HepG2 (cell line): ENCODE data around the gene AP1AR. TPM values are rescaled to one million over a fixed set of nuclear protein-coding genes. Genes with fewer than 3 reads are reported as not detected.
A peak's percentile ranks its signal among the peaks of the same experiment; 100 is the strongest.

ENCODE experiments used
- ONECUT2 ChIP-seq: sonication (generic); formaldehyde crosslinking; IDR thresholded peaks from 2 replicates; pipeline ENCODE4 v1.4.0; 2020; ENCODE audit warnings: missing genetic modification reagents
- REL ChIP-seq: sonication (generic); formaldehyde crosslinking; conservative IDR thresholded peaks from 2 replicates; pipeline ENCODE4 v1.8.0; 2022; ENCODE audit warnings: mild to moderate bottlenecking, missing genetic modification reagents, moderate library complexity
- U2AF2 ChIP-seq: fragments of 200-400 bp; formaldehyde crosslinking; IDR thresholded peaks from 2 replicates; pipeline ENCODE4 v1.6.1; 2017; ENCODE audit warnings: low read depth, mild to moderate bottlenecking, low read length
- polyA plus RNA-seq, 8 experiments: library from polyadenylated mRNA; depleted of rRNA in 3 of 8; stranded (reverse) in 7 of 8; unstranded in 1 of 8; fragments of >200 nt; fragmentation: Illumina TruSeq in 4 of 8; extraction: Trizol in 4 of 8; gene quantifications; 2 replicates each; pipeline versions ENCODE4 v1.2.1 to v1.2.3, GENCODE V29; 2011 to 2016; ENCODE audit warnings: low read depth in 4 of 8, missing spikeins in 1 of 8, mixed read lengths in 1 of 8; ENCODE audit not compliant: insufficient read depth in 1 of 8
- total RNA-seq, 5 experiments: library from RNA; depleted of rRNA; stranded (reverse); fragments of >200 nt; fragmentation: Illumina TruSeq; extraction: Trizol; gene quantifications; 2 replicates each; pipeline ENCODE4 v1.2.3, GENCODE V29; 2016; ENCODE audit warnings: low read depth in 1 of 5
- TF ChIP-seq, protein P1 (sequence below): sonication (generic); formaldehyde crosslinking; IDR thresholded peaks from 2 replicates; pipeline ENCODE4 v1.4.0; 2020; ENCODE audit warnings: mild to moderate bottlenecking, missing genetic modification reagents, borderline replicate concordance
- TF ChIP-seq, protein P2 (sequence below): sonication (generic); formaldehyde crosslinking; IDR thresholded peaks from 2 replicates; pipeline ENCODE4 v1.8.0; 2022; ENCODE audit warnings: mild to moderate bottlenecking, missing genetic modification reagents, borderline replicate concordance
- TF ChIP-seq, protein P3 (sequence below): sonication (generic); formaldehyde crosslinking; IDR thresholded peaks from 2 replicates; pipeline ENCODE4 v1.4.0; 2020; ENCODE audit warnings: missing genetic modification reagents, borderline replicate concordance
- TF ChIP-seq, protein P4 (sequence below): sonication (generic); formaldehyde crosslinking; IDR thresholded peaks from 2 replicates; pipeline ENCODE4 v1.4.0; 2020; ENCODE audit warnings: missing genetic modification reagents
- TF ChIP-seq, protein P5 (sequence below): sonication (generic); formaldehyde crosslinking; IDR thresholded peaks from 2 replicates; pipeline ENCODE4 v1.5.0; 2020; ENCODE audit warnings: missing genetic modification reagents

Gene AP1AR
- total and polyA plus RNA-seq, 2 of the 13 experiments (the other 11 are each of a cell fraction or from before 2014, with no cell fraction given) = 24.9 to 39.9 TPM

DNA sequence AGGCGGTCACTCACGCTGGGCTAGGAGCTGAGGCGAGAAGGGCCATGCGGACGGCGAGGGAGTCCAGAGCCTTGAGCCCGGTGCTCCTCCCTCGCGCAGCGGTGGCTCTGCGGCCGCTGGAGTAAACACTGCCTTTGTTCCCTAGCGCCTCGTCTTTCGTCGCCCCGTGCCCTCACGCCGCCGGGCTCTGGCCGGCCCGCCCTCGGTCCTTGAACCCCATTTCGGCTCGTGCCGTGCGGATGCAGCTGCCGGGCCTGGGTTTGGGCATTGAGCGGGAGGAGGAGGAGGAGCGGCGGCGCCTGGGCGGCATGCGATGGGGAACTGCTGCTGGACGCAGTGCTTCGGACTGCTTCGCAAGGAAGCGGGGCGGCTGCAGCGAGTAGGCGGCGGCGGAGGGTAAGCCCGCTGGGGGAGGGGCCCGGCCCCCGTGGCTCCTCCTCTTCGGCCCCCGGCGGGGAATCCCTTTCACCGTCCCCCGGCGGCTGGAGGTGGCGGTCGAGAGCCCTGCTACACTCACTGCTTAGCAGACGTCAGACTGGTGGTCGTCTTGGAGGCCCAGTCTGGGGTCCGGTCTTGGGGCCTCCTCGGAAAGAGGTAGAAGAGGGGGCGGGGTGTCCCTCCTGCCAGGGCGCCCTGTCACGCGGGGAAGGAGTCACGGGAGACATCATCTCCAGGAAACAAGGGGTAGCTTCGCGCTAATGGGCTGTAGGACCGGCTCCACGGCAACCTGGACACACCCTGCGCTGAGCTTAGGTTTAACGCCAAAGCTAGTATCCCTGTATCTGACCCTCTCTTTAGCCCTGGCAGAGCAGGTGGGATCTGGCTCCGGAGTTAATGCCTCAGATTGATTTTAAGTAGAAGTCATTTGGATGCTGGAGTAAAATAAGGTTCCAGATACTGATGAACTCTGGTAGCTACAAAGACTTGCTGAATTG, at the start of gene AP1AR (continued):
- TF ChIP-seq, protein P1, sequence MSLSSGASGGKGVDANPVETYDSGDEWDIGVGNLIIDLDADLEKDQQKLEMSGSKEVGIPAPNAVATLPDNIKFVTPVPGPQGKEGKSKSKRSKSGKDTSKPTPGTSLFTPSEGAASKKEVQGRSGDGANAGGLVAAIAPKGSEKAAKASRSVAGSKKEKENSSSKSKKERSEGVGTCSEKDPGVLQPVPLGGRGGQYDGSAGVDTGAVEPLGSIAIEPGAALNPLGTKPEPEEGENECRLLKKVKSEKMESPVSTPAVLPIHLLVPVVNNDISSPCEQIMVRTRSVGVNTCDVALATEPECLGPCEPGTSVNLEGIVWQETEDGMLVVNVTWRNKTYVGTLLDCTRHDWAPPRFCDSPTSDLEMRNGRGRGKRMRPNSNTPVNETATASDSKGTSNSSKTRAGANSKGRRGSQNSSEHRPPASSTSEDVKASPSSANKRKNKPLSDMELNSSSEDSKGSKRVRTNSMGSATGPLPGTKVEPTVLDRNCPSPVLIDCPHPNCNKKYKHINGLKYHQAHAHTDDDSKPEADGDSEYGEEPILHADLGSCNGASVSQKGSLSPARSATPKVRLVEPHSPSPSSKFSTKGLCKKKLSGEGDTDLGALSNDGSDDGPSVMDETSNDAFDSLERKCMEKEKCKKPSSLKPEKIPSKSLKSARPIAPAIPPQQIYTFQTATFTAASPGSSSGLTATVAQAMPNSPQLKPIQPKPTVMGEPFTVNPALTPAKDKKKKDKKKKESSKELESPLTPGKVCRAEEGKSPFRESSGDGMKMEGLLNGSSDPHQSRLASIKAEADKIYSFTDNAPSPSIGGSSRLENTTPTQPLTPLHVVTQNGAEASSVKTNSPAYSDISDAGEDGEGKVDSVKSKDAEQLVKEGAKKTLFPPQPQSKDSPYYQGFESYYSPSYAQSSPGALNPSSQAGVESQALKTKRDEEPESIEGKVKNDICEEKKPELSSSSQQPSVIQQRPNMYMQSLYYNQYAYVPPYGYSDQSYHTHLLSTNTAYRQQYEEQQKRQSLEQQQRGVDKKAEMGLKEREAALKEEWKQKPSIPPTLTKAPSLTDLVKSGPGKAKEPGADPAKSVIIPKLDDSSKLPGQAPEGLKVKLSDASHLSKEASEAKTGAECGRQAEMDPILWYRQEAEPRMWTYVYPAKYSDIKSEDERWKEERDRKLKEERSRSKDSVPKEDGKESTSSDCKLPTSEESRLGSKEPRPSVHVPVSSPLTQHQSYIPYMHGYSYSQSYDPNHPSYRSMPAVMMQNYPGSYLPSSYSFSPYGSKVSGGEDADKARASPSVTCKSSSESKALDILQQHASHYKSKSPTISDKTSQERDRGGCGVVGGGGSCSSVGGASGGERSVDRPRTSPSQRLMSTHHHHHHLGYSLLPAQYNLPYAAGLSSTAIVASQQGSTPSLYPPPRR (CRISPR knock-in tag) = peak; percentile 46
- TF ChIP-seq U2AF2 (no peak), REL (CRISPR knock-in tag) (no peak), ONECUT2 (CRISPR knock-in tag) (no peak)
- TF ChIP-seq, protein P2, sequence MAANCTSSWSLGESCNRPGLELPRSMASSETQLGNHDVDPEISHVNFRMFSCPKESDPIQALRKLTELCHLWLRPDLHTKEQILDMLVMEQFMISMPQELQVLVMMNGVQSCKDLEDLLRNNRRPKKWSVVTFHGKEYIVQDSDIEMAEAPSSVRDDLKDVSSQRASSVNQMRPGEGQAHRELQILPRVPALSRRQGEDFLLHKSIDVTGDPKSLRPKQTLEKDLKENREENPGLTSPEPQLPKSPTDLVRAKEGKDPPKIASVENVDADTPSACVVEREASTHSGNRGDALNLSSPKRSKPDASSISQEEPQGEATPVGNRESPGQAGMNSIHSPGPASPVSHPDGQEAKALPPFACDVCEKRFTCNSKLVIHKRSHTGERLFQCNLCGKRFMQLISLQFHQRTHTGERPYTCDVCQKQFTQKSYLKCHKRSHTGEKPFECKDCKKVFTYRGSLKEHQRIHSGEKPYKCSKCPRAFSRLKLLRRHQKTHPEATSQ (CRISPR knock-in tag) = peak; percentile 0; the same call in 1 of the 2 replicates
- TF ChIP-seq, protein P3, sequence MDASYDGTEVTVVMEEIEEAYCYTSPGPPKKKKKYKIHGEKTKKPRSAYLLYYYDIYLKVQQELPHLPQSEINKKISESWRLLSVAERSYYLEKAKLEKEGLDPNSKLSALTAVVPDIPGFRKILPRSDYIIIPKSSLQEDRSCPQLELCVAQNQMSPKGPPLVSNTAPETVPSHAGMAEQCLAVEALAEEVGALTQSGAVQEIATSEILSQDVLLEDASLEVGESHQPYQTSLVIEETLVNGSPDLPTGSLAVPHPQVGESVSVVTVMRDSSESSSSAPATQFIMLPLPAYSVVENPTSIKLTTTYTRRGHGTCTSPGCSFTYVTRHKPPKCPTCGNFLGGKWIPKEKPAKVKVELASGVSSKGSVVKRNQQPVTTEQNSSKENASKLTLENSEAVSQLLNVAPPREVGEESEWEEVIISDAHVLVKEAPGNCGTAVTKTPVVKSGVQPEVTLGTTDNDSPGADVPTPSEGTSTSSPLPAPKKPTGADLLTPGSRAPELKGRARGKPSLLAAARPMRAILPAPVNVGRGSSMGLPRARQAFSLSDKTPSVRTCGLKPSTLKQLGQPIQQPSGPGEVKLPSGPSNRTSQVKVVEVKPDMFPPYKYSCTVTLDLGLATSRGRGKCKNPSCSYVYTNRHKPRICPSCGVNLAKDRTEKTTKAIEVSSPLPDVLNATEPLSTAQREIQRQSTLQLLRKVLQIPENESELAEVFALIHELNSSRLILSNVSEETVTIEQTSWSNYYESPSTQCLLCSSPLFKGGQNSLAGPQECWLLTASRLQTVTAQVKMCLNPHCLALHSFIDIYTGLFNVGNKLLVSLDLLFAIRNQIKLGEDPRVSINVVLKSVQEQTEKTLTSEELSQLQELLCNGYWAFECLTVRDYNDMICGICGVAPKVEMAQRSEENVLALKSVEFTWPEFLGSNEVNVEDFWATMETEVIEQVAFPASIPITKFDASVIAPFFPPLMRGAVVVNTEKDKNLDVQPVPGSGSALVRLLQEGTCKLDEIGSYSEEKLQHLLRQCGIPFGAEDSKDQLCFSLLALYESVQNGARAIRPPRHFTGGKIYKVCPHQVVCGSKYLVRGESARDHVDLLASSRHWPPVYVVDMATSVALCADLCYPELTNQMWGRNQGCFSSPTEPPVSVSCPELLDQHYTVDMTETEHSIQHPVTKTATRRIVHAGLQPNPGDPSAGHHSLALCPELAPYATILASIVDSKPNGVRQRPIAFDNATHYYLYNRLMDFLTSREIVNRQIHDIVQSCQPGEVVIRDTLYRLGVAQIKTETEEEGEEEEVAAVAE (CRISPR knock-in tag) = no peak
- TF ChIP-seq, protein P4, sequence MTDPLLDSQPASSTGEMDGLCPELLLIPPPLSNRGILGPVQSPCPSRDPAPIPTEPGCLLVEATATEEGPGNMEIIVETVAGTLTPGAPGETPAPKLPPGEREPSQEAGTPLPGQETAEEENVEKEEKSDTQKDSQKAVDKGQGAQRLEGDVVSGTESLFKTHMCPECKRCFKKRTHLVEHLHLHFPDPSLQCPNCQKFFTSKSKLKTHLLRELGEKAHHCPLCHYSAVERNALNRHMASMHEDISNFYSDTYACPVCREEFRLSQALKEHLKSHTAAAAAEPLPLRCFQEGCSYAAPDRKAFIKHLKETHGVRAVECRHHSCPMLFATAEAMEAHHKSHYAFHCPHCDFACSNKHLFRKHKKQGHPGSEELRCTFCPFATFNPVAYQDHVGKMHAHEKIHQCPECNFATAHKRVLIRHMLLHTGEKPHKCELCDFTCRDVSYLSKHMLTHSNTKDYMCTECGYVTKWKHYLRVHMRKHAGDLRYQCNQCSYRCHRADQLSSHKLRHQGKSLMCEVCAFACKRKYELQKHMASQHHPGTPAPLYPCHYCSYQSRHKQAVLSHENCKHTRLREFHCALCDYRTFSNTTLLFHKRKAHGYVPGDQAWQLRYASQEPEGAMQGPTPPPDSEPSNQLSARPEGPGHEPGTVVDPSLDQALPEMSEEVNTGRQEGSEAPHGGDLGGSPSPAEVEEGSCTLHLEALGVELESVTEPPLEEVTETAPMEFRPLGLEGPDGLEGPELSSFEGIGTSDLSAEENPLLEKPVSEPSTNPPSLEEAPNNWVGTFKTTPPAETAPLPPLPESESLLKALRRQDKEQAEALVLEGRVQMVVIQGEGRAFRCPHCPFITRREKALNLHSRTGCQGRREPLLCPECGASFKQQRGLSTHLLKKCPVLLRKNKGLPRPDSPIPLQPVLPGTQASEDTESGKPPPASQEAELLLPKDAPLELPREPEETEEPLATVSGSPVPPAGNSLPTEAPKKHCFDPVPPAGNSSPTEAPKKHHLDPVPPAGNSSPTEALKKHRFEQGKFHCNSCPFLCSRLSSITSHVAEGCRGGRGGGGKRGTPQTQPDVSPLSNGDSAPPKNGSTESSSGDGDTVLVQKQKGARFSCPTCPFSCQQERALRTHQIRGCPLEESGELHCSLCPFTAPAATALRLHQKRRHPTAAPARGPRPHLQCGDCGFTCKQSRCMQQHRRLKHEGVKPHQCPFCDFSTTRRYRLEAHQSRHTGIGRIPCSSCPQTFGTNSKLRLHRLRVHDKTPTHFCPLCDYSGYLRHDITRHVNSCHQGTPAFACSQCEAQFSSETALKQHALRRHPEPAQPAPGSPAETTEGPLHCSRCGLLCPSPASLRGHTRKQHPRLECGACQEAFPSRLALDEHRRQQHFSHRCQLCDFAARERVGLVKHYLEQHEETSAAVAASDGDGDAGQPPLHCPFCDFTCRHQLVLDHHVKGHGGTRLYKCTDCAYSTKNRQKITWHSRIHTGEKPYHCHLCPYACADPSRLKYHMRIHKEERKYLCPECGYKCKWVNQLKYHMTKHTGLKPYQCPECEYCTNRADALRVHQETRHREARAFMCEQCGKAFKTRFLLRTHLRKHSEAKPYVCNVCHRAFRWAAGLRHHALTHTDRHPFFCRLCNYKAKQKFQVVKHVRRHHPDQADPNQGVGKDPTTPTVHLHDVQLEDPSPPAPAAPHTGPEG (CRISPR knock-in tag) = peak; percentile 64; the same call in 1 of the 2 replicates
- TF ChIP-seq, protein P5, sequence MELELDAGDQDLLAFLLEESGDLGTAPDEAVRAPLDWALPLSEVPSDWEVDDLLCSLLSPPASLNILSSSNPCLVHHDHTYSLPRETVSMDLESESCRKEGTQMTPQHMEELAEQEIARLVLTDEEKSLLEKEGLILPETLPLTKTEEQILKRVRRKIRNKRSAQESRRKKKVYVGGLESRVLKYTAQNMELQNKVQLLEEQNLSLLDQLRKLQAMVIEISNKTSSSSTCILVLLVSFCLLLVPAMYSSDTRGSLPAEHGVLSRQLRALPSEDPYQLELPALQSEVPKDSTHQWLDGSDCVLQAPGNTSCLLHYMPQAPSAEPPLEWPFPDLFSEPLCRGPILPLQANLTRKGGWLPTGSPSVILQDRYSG (CRISPR knock-in tag) = no peak
